GM13977 (cell line): Measurements from ENCODE around the gene RIPPLY1.
A peak's percentile ranks its signal among the peaks of the same experiment; 100 is the strongest.

Experiments
- DNase-seq: peaks from one replicate; pipeline ENCODE4 v3.0.0; 2012; ENCODE audit warnings: low spot score
- CTCF ChIP-seq: IDR thresholded peaks from 2 replicates; pipeline ENCODE4 v1.5.1; 2012; ENCODE audit warnings: mild to moderate bottlenecking, control low read depth; ENCODE audit not compliant: insufficient read depth; ENCODE audit errors: extremely low read depth, missing control alignments
- in situ Hi-C: fragments of 300-500 bp; cut with MboI; formaldehyde crosslinking; loops from one replicate; pipeline ENCODE4 v1.12.0; 2022; ENCODE audit warnings: low sequenced_read_pairs, low pct_unique_long_range_greater_than_20kb, mixed read lengths, inconsistent platforms; ENCODE audit not compliant: unreplicated experiment

RIPPLY1 gene

DNA sequence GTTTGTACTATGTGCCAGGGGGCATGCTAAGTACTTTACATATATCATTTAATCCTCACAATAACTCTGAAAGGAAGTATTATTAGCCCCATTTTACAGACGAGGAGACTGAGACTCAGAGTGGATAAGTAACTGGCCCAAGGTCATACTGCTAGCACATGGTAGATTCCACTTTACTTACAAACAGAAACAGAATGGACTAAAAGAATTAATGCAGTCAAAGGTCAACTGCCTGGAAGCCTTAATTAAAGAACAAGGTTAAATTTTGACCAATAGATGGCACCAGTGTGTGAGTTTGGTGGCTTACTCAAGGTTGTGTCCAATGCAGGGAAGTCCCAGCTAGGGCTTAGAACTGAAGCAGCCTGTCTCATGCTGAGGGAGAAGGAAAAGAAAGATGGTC lies 4.7 kb downstream of the RIPPLY1 start:
- peak; percentile 47 for TF ChIP-seq CTCF
- peak; percentile 38 for DNase-seq
- in situ Hi-C loops, result no loop called here

DNA sequence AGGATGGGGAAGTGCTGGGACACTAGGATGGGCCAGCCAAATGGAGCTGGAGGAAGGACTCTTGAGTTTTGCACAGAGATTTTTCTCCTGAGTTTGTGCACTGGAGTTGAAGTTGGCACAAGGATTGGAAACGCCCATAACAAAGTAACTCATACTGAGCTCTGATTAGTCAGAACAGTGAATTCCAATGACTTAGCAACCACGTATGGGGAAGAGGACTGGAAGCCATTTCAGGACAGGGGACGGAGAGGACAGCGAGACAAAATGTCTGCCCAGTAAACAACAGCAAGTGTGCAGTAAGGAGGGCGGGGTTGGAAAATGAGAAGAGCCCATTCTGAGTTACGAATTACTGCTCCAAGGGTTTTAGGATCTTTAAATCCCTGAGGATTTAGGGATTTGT lies 5.9 kb downstream of the RIPPLY1 start:
- no peak for TF ChIP-seq CTCF
- in situ Hi-C loops, result no loop called here
- DNase-seq, result no peak

DNA sequence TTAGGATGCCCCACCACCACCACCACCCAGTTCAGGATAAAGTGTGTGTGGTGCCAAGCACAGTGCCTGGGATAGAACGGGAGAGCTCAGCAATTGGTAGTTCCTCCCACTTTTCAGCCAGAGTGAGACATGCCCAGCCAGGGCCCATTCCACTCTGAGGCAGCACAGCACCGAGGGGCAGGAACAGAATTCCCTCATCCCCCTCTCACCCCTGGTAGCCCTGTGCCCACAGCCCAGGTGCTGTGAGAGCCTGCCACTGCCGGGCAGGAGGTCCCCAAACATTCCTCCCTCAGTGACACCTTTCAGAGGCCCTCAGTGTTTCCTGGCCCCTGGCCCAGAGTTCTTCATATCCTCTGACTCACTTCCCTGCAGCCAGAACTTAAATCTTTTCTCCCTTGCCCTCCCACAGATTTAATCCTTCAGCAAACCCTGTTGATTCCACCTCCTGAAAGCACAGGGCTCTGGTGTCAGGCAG lies 8.1 kb downstream of the RIPPLY1 start:
- in situ Hi-C loops, result no loop called here

DNA sequence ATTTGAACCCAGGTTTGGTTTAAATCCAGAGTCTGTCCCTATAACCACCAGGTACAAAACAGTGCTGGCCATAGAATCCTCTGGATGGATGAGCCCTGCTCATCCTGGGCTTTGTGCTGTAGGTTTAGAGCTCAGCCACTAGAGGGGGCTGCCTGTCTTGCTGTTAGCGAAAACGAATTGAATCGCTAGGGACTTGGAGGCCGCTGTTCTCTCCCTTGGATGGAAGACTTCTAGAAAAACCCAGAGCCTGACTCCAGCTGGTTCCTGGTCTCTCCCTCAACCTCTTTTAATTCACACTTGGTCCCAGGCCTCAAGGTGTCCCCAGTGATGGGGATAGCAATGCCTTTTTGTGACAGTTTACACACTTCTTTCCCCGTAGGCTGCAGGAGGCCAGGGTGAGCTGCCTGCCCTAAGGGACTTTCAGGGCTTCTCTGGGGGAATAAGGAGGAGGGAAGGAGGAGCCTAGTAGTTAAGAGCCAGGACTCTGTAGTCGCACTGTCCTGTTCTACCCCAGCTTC lies 8.7 kb downstream of the RIPPLY1 start:
- DNase-seq, result peak; percentile 34
- in situ Hi-C loops, result no loop called here

More for the DNA sequence above, 8.1 kb downstream of the RIPPLY1 start:
- TF ChIP-seq CTCF, result no peak
- DNase-seq, result no peak

GRCh38 chrX:106891762-106892460 lies 11.2 kb downstream of the RIPPLY1 start:
- DNase-seq, result no peak
- no peak for TF ChIP-seq CTCF
- in situ Hi-C loops, result no loop called here

More for the DNA sequence above, 8.7 kb downstream of the RIPPLY1 start:
- peak; percentile 84 for TF ChIP-seq CTCF

DNA sequence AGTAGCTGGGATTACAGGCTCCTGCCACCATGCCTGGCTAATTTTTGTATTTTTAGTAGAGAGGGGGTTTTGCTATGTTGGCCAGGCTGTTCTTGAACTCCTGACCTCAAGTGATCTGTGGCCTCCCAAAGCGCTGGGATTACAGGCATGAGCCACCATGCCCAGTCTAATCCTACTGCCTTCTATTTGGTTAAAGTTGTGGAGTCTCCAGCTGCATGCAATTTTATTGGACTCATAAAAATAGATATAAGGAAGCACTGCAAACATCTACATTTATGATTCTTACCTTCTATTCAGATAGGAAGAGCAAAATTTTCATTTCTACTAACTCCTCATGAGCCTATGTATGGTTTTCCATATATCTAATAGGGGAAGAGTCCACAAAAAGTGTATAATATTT lies 13.7 kb downstream of the RIPPLY1 start:
- in situ Hi-C loops, result no loop called here
- DNase-seq, result no peak
- TF ChIP-seq CTCF, result no peak

GRCh38 chrX:106875151-106875550 lies 28.0 kb downstream of the RIPPLY1 start:
- DNase-seq, result no peak
- in situ Hi-C loops, result no loop called here
- TF ChIP-seq CTCF, result no peak
